Adrenal gland (tissue), 12 donors: ENCODE measurements around the gene CYB561. TPM values are rescaled to one million over a fixed set of nuclear protein-coding genes. Genes with fewer than 3 reads are reported as not detected.

Source experiments
- DNase-seq, 7 donors: peaks; one replicate each; pipeline ENCODE4 v3.0.0-alpha.2; 2019 to 2020
- H3K27ac ChIP-seq, 5 donors: fragments of 200-600 bp; sonication (generic) in 4 of 5; 1 replicate in 3 of 5; 2 replicates in 2 of 5; pipeline versions ENCODE4 v1.5.1 to v1.8.0; 2016 to 2020; ENCODE audit warnings: mild to moderate bottlenecking in 1 of 5
- H3K27me3 ChIP-seq: fragments of 200-600 bp; 2 replicates; pipeline ENCODE4 v1.8.0; 2021
- H3K36me3 ChIP-seq, 2 donors: fragments of 200-600 bp; replicated peaks in 1 of 2; 1 replicate in 1 of 2; 2 replicates in 1 of 2; pipeline versions ENCODE4 v1.5.1 to v1.8.0; 2018 to 2022
- H3K4me1 ChIP-seq, 2 donors: fragments of 200-600 bp; replicated peaks in 1 of 2; 1 replicate in 1 of 2; 2 replicates in 1 of 2; pipeline versions ENCODE4 v1.5.1 to v1.8.0; 2018 to 2021
- H3K4me3 ChIP-seq, 4 donors: fragments of 200-600 bp; sonication (generic) in 3 of 4; one replicate each; pipeline ENCODE4 v1.5.1; 2016 to 2018
- H3K9me3 ChIP-seq, 3 donors: fragments of 200-600 bp; sonication (generic) in 1 of 3; replicated peaks in 1 of 3; 1 replicate in 2 of 3; 2 replicates in 1 of 3; pipeline versions ENCODE4 v1.5.1 to v1.8.0; 2016 to 2021
- POLR2A ChIP-seq, 2 donors: fragments of 450-650 bp; IDR thresholded peaks; one replicate each; pipeline ENCODE4 v1.6.1; 2017; ENCODE audit warnings: antibody characterized with exemption in 2 of 2, mild to moderate bottlenecking in 2 of 2, moderate library complexity in 1 of 2
- WGBS, 4 donors: extraction: QIAGEN DNeasy Blood & Tissue Kit in 2 of 4; methylation state at CpG; one replicate each; pipeline versions ENCODE4 v1.1.5 to v1.1.7; 2013 to 2017; 5-methylcytosine and 5-hydroxymethylcytosine counted together
- intact Hi-C, 2 donors: fragments of 100-400 bp; cut with DNase I; formaldehyde crosslinking; loops; one replicate each; pipeline versions ENCODE4 v1.14.1 to v1.15.0; 2022 to 2023
- polyA plus RNA-seq, 3 donors: library from polyadenylated mRNA; stranded (reverse); fragments of 200-250 nt in 2 of 3; fragments of 350-450 nt in 1 of 3; fragmentation: Illumina TruSeq in 1 of 3; extraction: RNeasy Lipid Tissue Mini Kit (QIAGEN cat#74804) in 1 of 3; gene quantifications; one replicate each; pipeline ENCODE4 v1.2.3, GENCODE V29; 2013 to 2014
- total RNA-seq, 9 donors: library from RNA; depleted of rRNA in 4 of 9; stranded (reverse); fragments of >200 nt in 4 of 9; fragments of 120-200 nt in 1 of 9; fragmentation: NEBNext Ultra II Directional in 1 of 9; extraction: Animal tissue kit (Norgen Biotek cat#: 25700) in 1 of 9; gene quantifications; one replicate each; pipeline versions ENCODE4 v1.1.0 to v1.2.4, GENCODE V29; 2013 to 2023
- TF ChIP-seq, protein P1 (sequence below), 6 experiments: fragments of 450-650 bp in 4 of 6; fragments of 200-600 bp in 2 of 6; sonication (generic) in 1 of 6; IDR thresholded peaks; 1 replicate in 5 of 6; 2 replicates in 1 of 6; pipeline versions ENCODE4 v1.5.1 to v1.8.0; 2016 to 2021; ENCODE audit warnings: antibody characterized with exemption in 6 of 6, mild to moderate bottlenecking in 2 of 6, moderate library complexity in 1 of 6
- donor health status: healthy with polysubstance abuse.
- donor health status: Bipolar disorder and iron deficiency.
- donor health status: DM: yes; HTN: yes; CAD: no.
- donor health status: DM: no; HTN: no; CAD: no.
- donor health status: DM: no; HTN: no; CAD: no.
- donor health status: DM: yes; HTN: yes; CAD: no.

CYB561 gene
- total and polyA plus RNA-seq, 12 donors, result 14.3 to 195 (median 68.4) TPM

DNA sequence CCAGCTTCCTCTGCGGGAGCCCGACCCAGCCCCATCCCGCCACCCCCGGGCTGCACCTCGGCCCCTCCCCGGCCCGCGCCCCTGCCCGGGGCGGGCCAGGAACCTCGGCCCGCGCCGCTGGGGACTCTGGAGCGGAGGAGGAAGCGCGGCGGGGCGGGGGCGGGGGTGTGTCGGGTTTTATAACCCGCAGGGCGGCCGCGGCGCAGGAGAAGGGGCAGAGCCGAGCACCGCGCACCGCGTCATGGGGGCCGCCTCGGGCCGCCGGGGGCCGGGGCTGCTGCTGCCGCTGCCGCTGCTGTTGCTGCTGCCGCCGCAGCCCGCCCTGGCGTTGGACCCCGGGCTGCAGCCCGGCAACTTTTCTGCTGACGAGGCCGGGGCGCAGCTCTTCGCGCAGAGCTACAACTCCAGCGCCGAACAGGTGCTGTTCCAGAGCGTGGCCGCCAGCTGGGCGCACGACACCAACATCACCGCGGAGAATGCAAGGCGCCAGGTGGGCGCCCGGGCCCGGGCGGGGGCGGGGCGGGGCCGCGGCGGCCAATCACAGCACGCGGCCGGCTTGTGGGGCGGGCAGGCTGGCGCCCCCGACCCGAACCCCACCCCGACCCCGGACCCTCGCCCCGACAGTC, 30.9 kb upstream of the CYB561 start, which contains the start of gene ACE:
Gene ACE, plus strand, starts transcription at position 208 of the 626 bp plus-strand sequence. Its CDS starts 34 bp downstream, at position 242.
- Histone ChIP-seq H3K27ac (peak within 1 kb of the TSS in 2 of 5 donors; percentile 21 to 85), H3K9me3 (no peaks in the 10 kb centered on the region), H3K4me1 (peaks cover 22 to 41% of the 10 kb centered on the region in 2 donors), H3K4me3 (peak within 1 kb of the TSS in 2 of 4 donors; percentile 4 to 73), H3K27me3 (no peaks in the 10 kb centered on the region), H3K36me3 (no peaks in the 10 kb centered on the region)
- peak in 3 of 7 donors; percentile 35 to 41 (median 38) for DNase-seq
- TF ChIP-seq POLR2A (IDR thresholded peaks at IDR 0.05), result peak; percentile 8 to 18
- TF ChIP-seq, protein P1, sequence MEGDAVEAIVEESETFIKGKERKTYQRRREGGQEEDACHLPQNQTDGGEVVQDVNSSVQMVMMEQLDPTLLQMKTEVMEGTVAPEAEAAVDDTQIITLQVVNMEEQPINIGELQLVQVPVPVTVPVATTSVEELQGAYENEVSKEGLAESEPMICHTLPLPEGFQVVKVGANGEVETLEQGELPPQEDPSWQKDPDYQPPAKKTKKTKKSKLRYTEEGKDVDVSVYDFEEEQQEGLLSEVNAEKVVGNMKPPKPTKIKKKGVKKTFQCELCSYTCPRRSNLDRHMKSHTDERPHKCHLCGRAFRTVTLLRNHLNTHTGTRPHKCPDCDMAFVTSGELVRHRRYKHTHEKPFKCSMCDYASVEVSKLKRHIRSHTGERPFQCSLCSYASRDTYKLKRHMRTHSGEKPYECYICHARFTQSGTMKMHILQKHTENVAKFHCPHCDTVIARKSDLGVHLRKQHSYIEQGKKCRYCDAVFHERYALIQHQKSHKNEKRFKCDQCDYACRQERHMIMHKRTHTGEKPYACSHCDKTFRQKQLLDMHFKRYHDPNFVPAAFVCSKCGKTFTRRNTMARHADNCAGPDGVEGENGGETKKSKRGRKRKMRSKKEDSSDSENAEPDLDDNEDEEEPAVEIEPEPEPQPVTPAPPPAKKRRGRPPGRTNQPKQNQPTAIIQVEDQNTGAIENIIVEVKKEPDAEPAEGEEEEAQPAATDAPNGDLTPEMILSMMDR (IDR thresholded peaks at IDR 0.05), result peak in 1 of 6 experiments; percentile 22
- 1 to 4% (median 1%) methylated on average over 5 to 78 of the region's 78 CpGs; no CpG with 5 or more reads in 1 of the 4 donors for WGBS, 4 donors
- intact Hi-C loops, result loop anchor here in 1 of 2 donors (5.0 kb wide), 1 partner anchor 50 kb away; no protein-coding TSS in a partner anchor

DNA sequence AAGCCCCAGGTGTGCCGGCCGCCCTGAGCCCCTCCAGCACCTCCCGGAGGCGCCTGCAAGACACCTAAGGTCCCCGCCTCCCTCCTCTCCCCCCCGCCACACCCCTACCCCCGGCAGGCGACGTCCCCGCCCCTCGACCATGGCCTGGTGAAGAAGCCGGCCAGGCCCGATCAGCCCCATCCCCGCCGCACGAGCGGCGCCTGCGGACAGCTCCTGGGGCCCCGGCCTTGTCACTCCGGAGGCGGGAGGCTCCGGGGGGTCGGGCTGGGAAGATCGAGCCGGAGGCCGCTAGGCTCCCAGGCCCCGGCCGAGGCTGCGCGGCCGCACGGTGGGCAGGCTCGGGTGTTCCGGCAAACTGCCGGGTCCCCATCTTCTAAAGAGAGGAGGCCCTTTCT, 30.4 kb upstream of the CYB561 start:
- intact Hi-C loops, result loop anchor here in 1 of 2 donors (5.0 kb wide), 1 partner anchor 49 kb away; no protein-coding TSS in a partner anchor
- TF ChIP-seq POLR2A (IDR thresholded peaks at IDR 0.05), result no peak
- TF ChIP-seq, protein P1 (IDR thresholded peaks at IDR 0.05), result no peak
- Histone ChIP-seq H3K9me3 (no peaks in the 10 kb centered on the region), H3K4me3 (peak overlapping the region in 2 of 4 donors; percentile 4 to 73), H3K27me3 (no peaks in the 10 kb centered on the region), H3K36me3 (no peaks in the 10 kb centered on the region), H3K4me1 (peaks cover 22 to 41% of the 10 kb centered on the region in 2 donors), H3K27ac (peak overlapping the region in 2 of 5 donors; percentile 21 to 85)
- peak in 1 of 7 donors; percentile 34 for DNase-seq
- WGBS, 4 donors, result 12 to 35% (median 16%) methylated on average over 2 to 36 of the region's 36 CpGs

DNA sequence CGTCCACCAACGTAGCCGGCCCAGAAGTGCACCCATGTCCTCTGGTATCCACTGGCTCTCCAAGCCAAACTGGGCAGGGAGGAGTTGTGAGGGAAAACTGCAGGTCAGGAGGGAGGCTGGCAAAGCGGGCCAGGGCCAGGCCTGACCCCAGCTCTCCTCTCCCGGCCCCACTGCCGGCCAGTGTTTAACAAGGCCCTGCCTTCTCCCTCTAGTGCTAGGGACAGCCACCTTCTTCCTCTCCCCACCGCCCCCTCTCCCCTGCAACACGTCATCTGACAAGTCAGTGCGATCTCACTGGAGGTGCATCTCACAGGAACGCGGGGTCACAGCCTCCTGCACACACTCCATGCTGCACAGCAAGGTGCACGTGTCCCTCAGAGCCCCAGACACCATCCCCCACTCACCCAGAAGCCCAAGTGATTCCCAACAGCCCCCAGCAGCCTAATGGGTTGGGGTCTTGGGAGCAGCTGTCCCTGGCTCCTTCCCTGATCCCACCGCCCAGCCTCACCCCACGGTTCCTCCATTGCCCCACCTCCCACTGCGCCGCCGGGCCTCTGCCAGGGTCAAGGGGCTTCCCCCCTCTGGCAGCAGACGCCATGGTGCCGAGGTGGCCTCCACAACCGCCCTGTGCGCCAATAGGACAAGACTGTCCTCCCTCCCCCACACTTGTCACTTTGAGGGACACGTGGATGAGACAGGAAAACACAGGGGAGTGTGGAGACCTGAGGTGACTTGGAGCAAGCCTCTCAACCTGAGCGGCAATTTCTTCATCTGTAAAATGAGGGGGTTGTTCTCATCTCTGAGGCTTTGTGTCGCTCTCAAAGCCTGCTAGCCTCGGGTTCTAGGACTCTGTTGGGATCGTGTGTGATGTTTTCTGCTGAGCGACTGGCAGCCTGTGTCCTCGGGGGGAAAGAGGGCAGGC, 29.6 kb upstream of the CYB561 start:
- TF ChIP-seq, protein P1 (IDR thresholded peaks at IDR 0.05), result no peak
- TF ChIP-seq POLR2A (IDR thresholded peaks at IDR 0.05), result no peak
- Histone ChIP-seq H3K27ac (peak overlapping the region in 4 of 5 donors; percentile 74 to 85 (median 76)), H3K4me3 (no peak overlapping the region), H3K27me3 (no peaks in the 10 kb centered on the region), H3K4me1 (peaks cover 22 to 41% of the 10 kb centered on the region in 2 donors), H3K36me3 (no peaks in the 10 kb centered on the region), H3K9me3 (no peaks in the 10 kb centered on the region)
- WGBS, 4 donors, result 69 to 79% (median 74%) methylated on average over 17 to 28 of the region's 28 CpGs
- intact Hi-C loops, result loop anchor here in 1 of 2 donors (5.0 kb wide), 1 partner anchor 48 kb away; no protein-coding TSS in a partner anchor
- no peak for DNase-seq
